ENCODE measurements around the gene ZNF184. TPM values are rescaled to one million over a fixed set of nuclear protein-coding genes. Genes with fewer than 3 reads are reported as not detected.
A peak's percentile ranks its signal among the peaks of the same experiment; 100 is the strongest.

Gene ZNF184
- total and polyA plus RNA-seq, 9 of the 15 experiments (the other 6 are each of a cell fraction or from before 2014, with no cell fraction given): 7.6 to 22.2 (median 12.8) TPM

- TF ChIP-seq ARNT (IDR thresholded peaks at IDR 0.05) (no peak), MED1 (CRISPR knock-in tag; IDR thresholded peaks at IDR 0.05; ENCODE audit: borderline replicate concordance) (no peak), ZNF143 (CRISPR knock-in tag; IDR thresholded peaks at IDR 0.05) (peak; percentile 61; the same call in 1 of the 2 replicates), POLR2H (tag; IDR thresholded peaks at IDR 0.05; ENCODE audit: low read depth) (no peak)
These were observed 50.1 kb downstream of the ZNF184 start (continued) for GRCh38 chr6:27422651-27423332.

DNA sequence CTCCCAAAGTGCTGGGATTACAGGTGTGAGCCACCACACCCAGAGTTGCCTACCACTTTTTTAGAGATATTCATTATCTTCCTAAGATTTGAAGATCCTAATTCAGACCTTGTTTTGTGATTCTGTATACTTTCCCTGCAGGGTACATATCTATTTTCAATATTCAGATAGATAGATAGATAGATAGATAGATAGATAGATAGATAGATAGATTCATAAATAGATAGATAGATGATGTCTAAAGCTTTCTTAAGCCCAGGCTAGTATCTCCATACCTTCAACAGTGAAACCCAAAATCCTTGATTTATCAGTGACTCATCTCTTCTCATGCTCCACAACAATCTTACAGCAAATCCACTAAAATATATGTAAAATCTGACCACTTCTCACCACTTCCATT lies 53.5 kb downstream of the ZNF184 start:
- H3K79me2 ChIP-seq (ENCODE audit: control insufficient read depth, insufficient read depth, low read length): no peaks in the 10 kb centered on the region
- no peaks in the 10 kb centered on the region; a peak in 1 of 5 replicates for H3K27me3 ChIP-seq (ENCODE audit: control insufficient read depth in 2 of 2, insufficient read depth in 2 of 2, low read length in 2 of 2)
- POLR2A ChIA-PET: no interaction called here
- no peak overlapping the region for H3K4me3 ChIP-seq
- in situ Hi-C loops (cut with MboI): no loop called here
- ATAC-seq (no peak), FAIRE-seq (no peak), DNase-seq (ENCODE audit: extremely low read depth in 1 of 4, low spot score in 3 of 4) (no peak)
- no peak overlapping the region for H3K4me2 ChIP-seq (ENCODE audit: insufficient read depth, low read length)
- H3K4me1 ChIP-seq (replicated peaks in 1 of 2; ENCODE audit: control insufficient read depth in 2 of 2, insufficient read depth in 2 of 2, low read length in 2 of 2): no peaks in the 10 kb centered on the region
- no TSS peak for BruUV-seq (replicated peaks)
- no peak overlapping the region for H2AFZ ChIP-seq (ENCODE audit: low read depth, low read length)
- TF ChIP-seq FOXM1 (IDR thresholded peaks at IDR 0.05; ENCODE audit: low read depth) (no peak), FOXM1 (CRISPR knock-in tag; IDR thresholded peaks at IDR 0.05; ENCODE audit: low read depth) (no peak), GATAD2B (IDR thresholded peaks at IDR 0.05; ENCODE audit: borderline replicate concordance) (peak; percentile 61; the same call in 1 of the 2 replicates), DACH1 (IDR thresholded peaks at IDR 0.05; ENCODE audit: partially characterized antibody) (peak; percentile 91)
- no peaks in the 10 kb centered on the region for H3K9me1 ChIP-seq (ENCODE audit: control insufficient read depth, insufficient read depth, low read length)
- H4K20me1 ChIP-seq (replicated peaks; ENCODE audit: control insufficient read depth, insufficient read depth, low read length): no peaks in the 10 kb centered on the region
- CTCF ChIA-PET (ENCODE audit: low intra/inter-chr PET ratio): no interaction called here
- H3K36me3 ChIP-seq (ENCODE audit: control insufficient read depth, insufficient read depth, low read length): no peaks in the 10 kb centered on the region
- H3K9me3 ChIP-seq (replicated peaks; ENCODE audit: control insufficient read depth, insufficient read depth, low read depth, low read length): no peaks in the 10 kb centered on the region; the same call in none of the 2 replicates
- H3K27ac ChIP-seq (ENCODE audit: extremely low read depth, low read depth, low read length): no peak overlapping the region
- intact Hi-C loops (cut with micrococcal nuclease): no loop called here
- H3K9ac ChIP-seq (ENCODE audit: insufficient read depth in 1 of 2, low read depth in 2 of 2, low read length in 2 of 2): no peak overlapping the region

All from K562 (cell line).